Esophagus muscularis mucosa (tissue), 4 donors: ENCODE results near the gene CDC123. TPM values are rescaled to one million over a fixed set of nuclear protein-coding genes. Genes with fewer than 3 reads are reported as not detected.
"Not testable (repeated sequence)": the region's sequence is repeated elsewhere in the genome, so short reads cannot be mapped to it uniquely, and the experiment has no call there.

ENCODE experiments used
- DNase-seq: peaks from one replicate; pipeline ENCODE4 v3.0.0-alpha.2; 2017; ENCODE audit errors: extremely low spot score
- H3K27ac ChIP-seq, 4 donors: fragments of 200-600 bp; sonication (generic); replicated peaks in 1 of 4; 1 replicate in 3 of 4; 2 replicates in 1 of 4; pipeline ENCODE4 v1.5.1; 2016 to 2019; ENCODE audit warnings: mild to moderate bottlenecking in 1 of 4
- H3K27me3 ChIP-seq, 4 donors: fragments of 200-600 bp; sonication (generic); one replicate each; pipeline versions ENCODE4 v1.5.1 to v1.6.0; 2016 to 2019
- H3K36me3 ChIP-seq, 4 donors: fragments of 200-600 bp; sonication (generic); one replicate each; pipeline ENCODE4 v1.5.1; 2016 to 2019
- H3K4me1 ChIP-seq, 4 donors: fragments of 200-600 bp; sonication (generic); one replicate each; pipeline ENCODE4 v1.5.1; 2016 to 2019
- H3K4me3 ChIP-seq, 4 donors: fragments of 200-600 bp; sonication (generic); 1 replicate in 2 of 4; 2 replicates in 2 of 4; pipeline ENCODE4 v1.5.1; 2016 to 2019; ENCODE audit warnings: mild to moderate bottlenecking in 4 of 4, moderate library complexity in 1 of 4
- H3K9me3 ChIP-seq, 4 donors: fragments of 200-600 bp; sonication (generic); 1 replicate in 3 of 4; 2 replicates in 1 of 4; pipeline ENCODE4 v1.5.1; 2016 to 2019
- CTCF ChIP-seq, 3 experiments: fragments of 200-600 bp in 2 of 3; fragments of 450-650 bp in 1 of 3; sonication (generic) in 2 of 3; IDR thresholded peaks; one replicate each; pipeline ENCODE4 v1.5.1; 2017 to 2019; ENCODE audit warnings: antibody characterized with exemption in 3 of 3, mild to moderate bottlenecking in 2 of 3, moderate library complexity in 1 of 3
- EP300 ChIP-seq: sonication (generic); formaldehyde crosslinking; IDR thresholded peaks from one replicate; pipeline ENCODE4 v1.6.1; 2017; ENCODE audit warnings: antibody characterized with exemption
- POLR2A ChIP-seq: fragments of 450-650 bp; IDR thresholded peaks from one replicate; pipeline ENCODE4 v1.6.1; 2017; ENCODE audit warnings: antibody characterized with exemption, moderate library complexity, mild to moderate bottlenecking, low read depth
- POLR2AphosphoS5 ChIP-seq, 2 donors: sonication (generic); formaldehyde crosslinking; IDR thresholded peaks; one replicate each; pipeline ENCODE4 v1.6.1; 2017; ENCODE audit warnings: antibody characterized with exemption in 2 of 2
- WGBS: methylation state at CpG from one replicate; pipeline ENCODE4 v1.1.5; 2018; 5-methylcytosine and 5-hydroxymethylcytosine counted together
- intact Hi-C: fragments of 100-400 bp; cut with DNase I; formaldehyde crosslinking; loops from one replicate; pipeline ENCODE4 v1.15.1; 2023
- total RNA-seq, 4 donors: library from RNA; depleted of rRNA; stranded (reverse); fragments of >200 nt; gene quantifications; one replicate each; pipeline versions ENCODE4 v1.1.0 to v1.2.1, GENCODE V29; 2016

The CDC123 gene
- total RNA-seq, 4 donors from 2014 or later, result 46.9 to 50.2 (median 48.5) TPM

GRCh38 chr10:12287772-12288171 is 91.8 kb downstream of the CDC123 start:
- Histone ChIP-seq H3K4me3 (no peak overlapping the region), H3K27me3 (no peaks in the 10 kb centered on the region), H3K9me3 (no peaks in the 10 kb centered on the region), H3K36me3 (no peaks in the 10 kb centered on the region), H3K27ac (no peak overlapping the region), H3K4me1 (no peaks in the 10 kb centered on the region)
- no peak for DNase-seq
- intact Hi-C loops, result no loop called here
- 93% methylated on average over 10 of the region's 10 CpGs for WGBS
- no peak for TF ChIP-seq EP300

GRCh38 chr10:12297784-12298183 is 101.8 kb downstream of the CDC123 start:
- DNase-seq, H3K4me1 ChIP-seq, H3K27me3 ChIP-seq, H3K27ac ChIP-seq, H3K36me3 ChIP-seq, H3K9me3 ChIP-seq, intact Hi-C loops, H3K4me3 ChIP-seq: not testable (repeated sequence)
- WGBS, result 90% methylated on average over 3 of the region's 3 CpGs

- no peak overlapping the region for H3K4me3 ChIP-seq
- intact Hi-C loops, result no loop called here
- 92% methylated on average over 14 of the region's 14 CpGs for WGBS
- TF ChIP-seq POLR2AphosphoS5 (IDR thresholded peaks at IDR 0.05) (no peak), CTCF (IDR thresholded peaks at IDR 0.05) (no peak), POLR2A (no peak), EP300 (no peak)
- no peaks in the 10 kb centered on the region for H3K4me1 ChIP-seq
- no peaks in the 10 kb centered on the region for H3K9me3 ChIP-seq
- H3K27ac ChIP-seq, result no peak overlapping the region
- no peaks in the 10 kb centered on the region for H3K36me3 ChIP-seq
- no peak for DNase-seq
- H3K27me3 ChIP-seq, result no peaks in the 10 kb centered on the region
Measured at GRCh38 chr10:12299222-12299965, 103.4 kb downstream of the CDC123 start.

Other genes starting within 250 kb of the CDC123 start
- gene UPF2, start 153.4 kb upstream of the CDC123 start, total RNA-seq, result 10 to 100 TPM; 26.0 to 38.6 (median 28.0) TPM
- gene DHTKD1, start 127.2 kb upstream of the CDC123 start, total RNA-seq, result 10 to 100 TPM; 19.2 to 44.4 (median 24.2) TPM
- gene SEC61A2, start 66.5 kb upstream of the CDC123 start, total RNA-seq, result 1 to 10 TPM; 4.1 to 8.5 (median 7.4) TPM
- 10 to 100 TPM; 19.9 to 23.7 (median 21.4) TPM for gene NUDT5, start 297 bp upstream of the CDC123 start, total RNA-seq
- 10 to 100 TPM in 2 of 4 donors, 1 to 10 TPM in 2; 8.4 to 15.4 (median 11.3) TPM for gene CAMK1D, start 153.4 kb downstream of the CDC123 start, total RNA-seq